Bronchial epithelial cell (primary cell): Measurements from ENCODE around the gene RLN2. TPM values are rescaled to one million over a fixed set of nuclear protein-coding genes. Genes with fewer than 3 reads are reported as not detected.
"Not testable (repeated sequence)": the region's sequence is repeated elsewhere in the genome, so short reads cannot be mapped to it uniquely, and the experiment has no call there.

Experiments used
- DNase-seq: peaks from one replicate; pipeline ENCODE4 v3.0.0-alpha.2; 2010; ENCODE audit warnings: low read depth
- FAIRE-seq: peaks from 2 replicates; lab custom pipeline; 2011; peaks lifted over from hg19 to GRCh38; lab: Jason Lieb, UNC
- H3K27me3 ChIP-seq: 2 replicates; pipeline ENCODE4 v1.5.1; 2011; ENCODE audit warnings: low read length; ENCODE audit not compliant: control insufficient read depth, insufficient read depth
- H3K36me3 ChIP-seq: 2 replicates; pipeline ENCODE4 v1.5.1; 2011; ENCODE audit warnings: low read length; ENCODE audit not compliant: control insufficient read depth, insufficient read depth
- H3K4me3 ChIP-seq: 2 replicates; pipeline ENCODE4 v1.5.1; 2011; ENCODE audit warnings: mild to moderate bottlenecking, low read depth, low read length, control low read depth
- CTCF ChIP-seq: IDR thresholded peaks from 2 replicates; pipeline ENCODE4 v1.5.1; 2011; ENCODE audit warnings: mild to moderate bottlenecking, moderate library complexity, low read length, control low read depth, inconsistent platforms; ENCODE audit not compliant: insufficient read depth, severe bottlenecking
- total RNA-seq: library from RNA; depleted of rRNA; stranded (reverse); fragments of >200 nt; gene quantifications from 2 replicates; pipeline ENCODE4 v1.2.1, GENCODE V29; 2014

The RLN2 gene
- 0.26 and 0.90 TPM in 2 replicates for total RNA-seq

- not testable (repeated sequence) for H3K4me3 ChIP-seq, H3K36me3 ChIP-seq, DNase-seq, H3K27me3 ChIP-seq
- peak; percentile 99 for FAIRE-seq
Observed at GRCh38 chr9:5303840-5304795, at the start of gene RLN2. TSS of gene RLN2 (minus strand) at chr9:5304716. CDS start at chr9:5304580, 136 bp downstream.

- H3K27me3 ChIP-seq: no peaks in the 10 kb centered on the region
- TF ChIP-seq CTCF: no peak
- FAIRE-seq: no peak
- H3K36me3 ChIP-seq: no peaks in the 10 kb centered on the region
- no peak for DNase-seq
- no peak overlapping the region for H3K4me3 ChIP-seq
Observed at GRCh38 chr9:5354184-5354583, 49.7 kb upstream of the RLN2 start.

GRCh38 chr9:5352637-5353248 is 48.2 kb upstream of the RLN2 start:
- no peaks in the 10 kb centered on the region for H3K36me3 ChIP-seq
- TF ChIP-seq CTCF: no peak
- H3K27me3 ChIP-seq: no peaks in the 10 kb centered on the region
- DNase-seq: no peak
- no peak overlapping the region for H3K4me3 ChIP-seq
- FAIRE-seq: peak; percentile 13

- not testable (repeated sequence) for H3K4me3 ChIP-seq, H3K27me3 ChIP-seq, H3K36me3 ChIP-seq, DNase-seq
- FAIRE-seq: peak; percentile 97
Observed at GRCh38 chr9:5338992-5339981, 34.8 kb upstream of the RLN2 start, which contains the start of gene RLN1. TSS of gene RLN1 (minus strand) at chr9:5339876. CDS start at chr9:5339746, 130 bp downstream.

- H3K4me3 ChIP-seq: no peak overlapping the region
- H3K27me3 ChIP-seq: no peaks in the 10 kb centered on the region
- no peak for FAIRE-seq
- no peaks in the 10 kb centered on the region for H3K36me3 ChIP-seq
- TF ChIP-seq CTCF: no peak
- DNase-seq: no peak
Observed at GRCh38 chr9:5336688-5337087, 32.2 kb upstream of the RLN2 start.

GRCh38 chr9:5331276-5331675 is 26.8 kb upstream of the RLN2 start:
- H3K36me3 ChIP-seq, DNase-seq, H3K4me3 ChIP-seq, H3K27me3 ChIP-seq, FAIRE-seq: not testable (repeated sequence)
